ENCODE results near the gene SOCS6. TPM values are rescaled to one million over a fixed set of nuclear protein-coding genes. Genes with fewer than 3 reads are reported as not detected.

The SOCS6 gene
- total and polyA plus RNA-seq, 2 of the 13 experiments (the other 11 are each of a cell fraction or from before 2014, with no cell fraction given), result 18.6 to 38.3 TPM

GRCh38 chr18:70288171-70288850 is 534 bp upstream of the SOCS6 start (continued):
- TF ChIP-seq ZHX2 (IDR thresholded peaks at IDR 0.05; ENCODE audit: low read depth), result no peak
- TF ChIP-seq ZHX2 (CRISPR knock-in tag; IDR thresholded peaks at IDR 0.05; ENCODE audit: borderline replicate concordance), result no peak
- no peak for TF ChIP-seq MED13 (CRISPR knock-in tag; IDR thresholded peaks at IDR 0.05)
- no peak for TF ChIP-seq HES4 (CRISPR knock-in tag; IDR thresholded peaks at IDR 0.05; ENCODE audit: borderline replicate concordance)
- no peak for TF ChIP-seq CEBPB (IDR thresholded peaks at IDR 0.05; ENCODE audit: borderline replicate concordance, low read depth, low read length)
- TF ChIP-seq FOXA3 (CRISPR knock-in tag; IDR thresholded peaks at IDR 0.05), result no peak
- TF ChIP-seq ZNF609 (CRISPR knock-in tag; IDR thresholded peaks at IDR 0.05; ENCODE audit: borderline replicate concordance), result no peak
- peak; percentile 19; the same call in 1 of the 2 replicates for TF ChIP-seq GABPB1 (CRISPR knock-in tag; IDR thresholded peaks at IDR 0.05)
- TF ChIP-seq ZNF619 (CRISPR knock-in tag; IDR thresholded peaks at IDR 0.05), result no peak
- peak; percentile 43; the same call in 1 of the 2 replicates for TF ChIP-seq ZNF274 (CRISPR knock-in tag; IDR thresholded peaks at IDR 0.05)
- no peak for TF ChIP-seq ZNF563 (CRISPR knock-in tag; IDR thresholded peaks at IDR 0.05)
- TF ChIP-seq KDM6A (CRISPR knock-in tag; IDR thresholded peaks at IDR 0.05; ENCODE audit: low read depth), result no peak
- no peak for TF ChIP-seq ZNF383 (CRISPR knock-in tag; IDR thresholded peaks at IDR 0.05; ENCODE audit: borderline replicate concordance)
- TF ChIP-seq SAFB2 (CRISPR knock-in tag; IDR thresholded peaks at IDR 0.05; ENCODE audit: borderline replicate concordance, low read depth), result no peak
- TF ChIP-seq ZNF34 (CRISPR knock-in tag; IDR thresholded peaks at IDR 0.05; ENCODE audit: borderline replicate concordance), result no peak
- no peak for TF ChIP-seq ATM (IDR thresholded peaks at IDR 0.05; ENCODE audit: borderline replicate concordance)
- TF ChIP-seq BRCA1 (CRISPR knock-in tag; IDR thresholded peaks at IDR 0.05), result no peak
- TF ChIP-seq ARID2 (CRISPR knock-in tag; IDR thresholded peaks at IDR 0.05; ENCODE audit: borderline replicate concordance), result no peak
- TF ChIP-seq ZNF124 (CRISPR knock-in tag; IDR thresholded peaks at IDR 0.05), result no peak

Measured in HepG2 (cell line).